HEK293T (cell line): ENCODE measurements around the gene LRP5.
"Not testable (repeated sequence)": the region's sequence is repeated elsewhere in the genome, so short reads cannot be mapped to it uniquely, and the experiment has no call there.

Source experiments
- CTCF ChIA-PET: fragments of 350-600 bp; formaldehyde crosslinking; extraction: SDS; loops from one replicate; lab custom pipeline; 2021; ENCODE audit warnings: antibody characterized with exemption, inconsistent platforms; lab: Yijun Ruan, JAX
- POLR2A ChIA-PET: fragments of 350-600 bp; formaldehyde crosslinking; extraction: SDS; loops from one replicate; lab custom pipeline; 2020; ENCODE audit warnings: antibody characterized with exemption, inconsistent platforms; lab: Yijun Ruan, JAX
- DNase-seq: peaks from one replicate; pipeline ENCODE4 v3.0.0; 2012; ENCODE audit warnings: mixed read lengths; ENCODE audit errors: extremely low spot score
- ARNT ChIP-seq: fragments of 450-650 bp; IDR thresholded peaks from 2 replicates; pipeline ENCODE4 v1.6.1; 2017; ENCODE audit warnings: mild to moderate bottlenecking
- BHLHE40 ChIP-seq: fragments of 450-650 bp; IDR thresholded peaks from 2 replicates; pipeline ENCODE4 v1.6.1; 2016; ENCODE audit warnings: mild to moderate bottlenecking, moderate library complexity, borderline replicate concordance
- CTBP1 ChIP-seq: fragments of 450-650 bp; IDR thresholded peaks from 2 replicates; pipeline ENCODE4 v1.6.1; 2016; ENCODE audit warnings: borderline replicate concordance
- ELF4 ChIP-seq: fragments of 450-650 bp; IDR thresholded peaks from 2 replicates; pipeline ENCODE4 v1.6.1; 2017; ENCODE audit warnings: antibody characterized with exemption
- FOXA1 ChIP-seq: fragments of 450-650 bp; IDR thresholded peaks from 2 replicates; pipeline ENCODE4 v1.6.1; 2016; ENCODE audit warnings: mild to moderate bottlenecking
- FOXK2 ChIP-seq: fragments of 450-650 bp; IDR thresholded peaks from 2 replicates; pipeline ENCODE4 v1.6.1; 2016; ENCODE audit warnings: mild to moderate bottlenecking
- FOXM1 ChIP-seq: fragments of 450-650 bp; IDR thresholded peaks from 2 replicates; pipeline ENCODE4 v1.6.1; 2017; ENCODE audit warnings: mild to moderate bottlenecking, borderline replicate concordance
- HDGF ChIP-seq: fragments of 450-650 bp; IDR thresholded peaks from 2 replicates; pipeline ENCODE4 v1.6.1; 2017; ENCODE audit warnings: antibody characterized with exemption, borderline replicate concordance
- L3MBTL2 ChIP-seq: fragments of 450-650 bp; conservative IDR thresholded peaks from 2 replicates; pipeline ENCODE4 v1.6.1; 2016; ENCODE audit warnings: mild to moderate bottlenecking
- LEF1 ChIP-seq: fragments of 450-650 bp; IDR thresholded peaks from 2 replicates; pipeline ENCODE4 v1.6.1; 2017; ENCODE audit warnings: mild to moderate bottlenecking, borderline replicate concordance
- NFRKB ChIP-seq: fragments of 450-650 bp; IDR thresholded peaks from 2 replicates; pipeline ENCODE4 v1.6.1; 2016; ENCODE audit warnings: mild to moderate bottlenecking, moderate library complexity
- SP1 ChIP-seq: fragments of 450-650 bp; IDR thresholded peaks from 2 replicates; pipeline ENCODE4 v1.6.1; 2017
- SUZ12 ChIP-seq: fragments of 450-650 bp; IDR thresholded peaks from 2 replicates; pipeline ENCODE4 v1.6.1; 2016; ENCODE audit warnings: mild to moderate bottlenecking
- TARDBP ChIP-seq: fragments of 450-650 bp; IDR thresholded peaks from 2 replicates; pipeline ENCODE4 v1.6.1; 2016
- ZNF384 ChIP-seq: fragments of 450-650 bp; IDR thresholded peaks from 2 replicates; pipeline ENCODE4 v1.6.1; 2016
- TF ChIP-seq, protein P1 (sequence below): fragments of 450-650 bp; IDR thresholded peaks from 2 replicates; pipeline ENCODE4 v1.6.1; 2016

The LRP5 gene

DNA sequence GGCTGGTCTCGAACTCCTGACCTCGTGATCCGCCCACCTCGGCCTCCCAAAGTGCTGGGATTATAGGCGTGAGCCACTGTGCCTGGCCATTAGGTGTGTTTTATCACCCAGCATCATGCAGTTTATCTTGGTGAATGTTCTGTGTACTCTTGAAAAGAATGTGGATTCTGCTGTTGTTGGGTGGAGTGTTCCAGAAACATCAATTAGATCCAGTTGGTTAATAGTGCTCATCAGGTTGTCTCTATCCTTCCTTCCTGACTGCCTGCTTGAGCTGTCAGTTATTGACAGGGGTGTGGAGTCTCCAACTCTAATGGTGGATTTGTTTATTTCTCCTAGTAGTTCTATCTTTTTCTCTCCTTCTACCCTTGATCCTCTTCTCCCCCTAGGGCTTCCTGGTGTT, 118.0 kb downstream of the LRP5 start:
- ChIA-PET POLR2A (no interaction called here), CTCF (no interaction called here)
- TF ChIP-seq NFRKB (no peak), ZNF384 (no peak), BHLHE40 (no peak), ARNT (no peak), TARDBP (no peak), SUZ12 (no peak), FOXA1 (no peak), SP1 (no peak), FOXM1 (no peak)
- TF ChIP-seq, protein P1, sequence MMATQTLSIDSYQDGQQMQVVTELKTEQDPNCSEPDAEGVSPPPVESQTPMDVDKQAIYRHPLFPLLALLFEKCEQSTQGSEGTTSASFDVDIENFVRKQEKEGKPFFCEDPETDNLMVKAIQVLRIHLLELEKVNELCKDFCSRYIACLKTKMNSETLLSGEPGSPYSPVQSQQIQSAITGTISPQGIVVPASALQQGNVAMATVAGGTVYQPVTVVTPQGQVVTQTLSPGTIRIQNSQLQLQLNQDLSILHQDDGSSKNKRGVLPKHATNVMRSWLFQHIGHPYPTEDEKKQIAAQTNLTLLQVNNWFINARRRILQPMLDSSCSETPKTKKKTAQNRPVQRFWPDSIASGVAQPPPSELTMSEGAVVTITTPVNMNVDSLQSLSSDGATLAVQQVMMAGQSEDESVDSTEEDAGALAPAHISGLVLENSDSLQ: no peak
- no peak for DNase-seq

DNA sequence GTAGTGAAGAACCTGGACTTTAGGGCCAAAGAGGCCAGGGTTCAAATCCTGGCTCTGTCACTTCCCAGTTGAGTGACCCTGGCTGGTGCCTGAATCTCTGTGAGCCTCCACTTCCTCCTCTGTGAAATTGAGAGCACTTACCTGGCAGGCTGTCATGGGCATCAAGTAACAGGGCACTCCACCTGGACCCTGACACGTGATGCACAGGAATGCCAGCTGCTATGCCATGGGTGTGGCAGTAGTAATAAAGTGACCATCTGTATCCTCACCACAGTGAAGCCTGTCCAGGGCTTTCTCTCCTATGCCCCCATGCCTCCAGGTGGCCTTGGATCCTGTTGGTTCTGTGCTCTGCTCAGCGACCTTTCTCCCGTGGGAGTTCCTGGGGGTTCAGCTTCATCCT, 118.4 kb downstream of the LRP5 start:
- no peak for TF ChIP-seq FOXA1
- TF ChIP-seq ZNF384: no peak
- TF ChIP-seq HDGF: no peak
- TF ChIP-seq CTBP1: no peak
- TF ChIP-seq, protein P1: no peak
- ChIA-PET CTCF (no interaction called here), POLR2A (no interaction called here)
- no peak for DNase-seq

DNA sequence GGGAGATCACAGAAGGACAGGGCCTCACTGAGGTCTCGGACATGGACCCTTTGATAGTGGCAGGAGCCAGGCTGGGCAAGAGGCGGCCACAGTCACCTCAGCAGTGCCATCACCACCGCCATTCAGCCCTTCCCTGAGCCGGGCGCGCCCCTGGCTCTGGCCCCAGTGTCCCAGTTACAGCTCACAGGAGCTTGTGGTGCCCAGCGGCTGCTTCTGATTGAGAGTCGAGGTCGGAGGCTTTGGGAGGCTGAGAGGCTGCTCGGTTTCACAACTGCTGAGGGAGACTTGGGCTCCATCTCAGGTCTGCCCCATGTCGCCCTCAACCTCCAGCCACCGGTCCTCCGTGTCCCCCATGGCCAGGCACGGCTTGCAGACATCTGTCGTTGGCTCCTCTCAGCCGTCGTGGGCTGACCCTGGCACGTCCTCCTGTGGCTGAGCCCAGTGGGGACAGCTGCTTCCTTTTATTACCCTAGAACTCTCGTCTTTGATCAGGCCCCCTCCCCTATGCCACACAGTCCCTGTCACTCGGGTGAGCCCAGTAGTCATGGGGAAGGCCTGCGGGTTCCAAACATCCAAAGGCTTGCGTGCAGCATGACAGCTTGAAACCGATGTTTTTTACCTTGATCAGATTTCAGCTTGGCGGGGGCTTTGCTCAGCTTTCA, 119.7 kb downstream of the LRP5 start:
- POLR2A ChIA-PET: no interaction called here

DNA sequence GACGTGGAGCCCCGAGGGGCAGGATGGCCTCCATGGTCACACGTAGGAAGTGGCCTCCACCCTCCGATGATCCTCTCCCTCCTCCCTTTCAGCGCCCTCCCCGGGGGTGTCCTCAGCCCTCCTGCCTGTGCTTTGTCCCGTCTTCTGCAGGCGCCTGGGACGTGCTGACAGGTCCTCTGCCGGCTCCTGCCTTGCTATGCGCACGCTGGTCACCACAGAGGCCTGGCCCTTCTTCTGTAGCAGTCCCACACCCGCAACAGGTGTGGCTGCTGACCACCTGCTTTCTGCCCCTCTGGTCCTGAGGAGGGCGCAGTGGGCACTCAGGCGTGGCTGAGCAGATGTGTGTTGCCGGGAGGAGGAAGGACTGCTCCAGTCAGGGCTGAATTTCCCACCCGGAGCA, 120.5 kb downstream of the LRP5 start:
- ChIA-PET CTCF (no interaction called here), POLR2A (no interaction called here)
- no peak for TF ChIP-seq FOXM1
- TF ChIP-seq FOXA1: no peak
- no peak for TF ChIP-seq ELF4
- TF ChIP-seq CTBP1: no peak
- no peak for TF ChIP-seq BHLHE40
- TF ChIP-seq LEF1: no peak
- no peak for TF ChIP-seq L3MBTL2
- TF ChIP-seq, protein P1: no peak
- TF ChIP-seq SP1: no peak
- TF ChIP-seq SUZ12: no peak
- DNase-seq: no peak

More for the DNA sequence above, 119.7 kb downstream of the LRP5 start:
- CTCF ChIA-PET: no interaction called here
- TF ChIP-seq FOXA1 (no peak), ZNF384 (no peak), L3MBTL2 (no peak), NFRKB (no peak), BHLHE40 (no peak), ELF4 (no peak), HDGF (no peak), TARDBP (no peak), LEF1 (no peak), SP1 (no peak)
- TF ChIP-seq, protein P1: no peak
- no peak for DNase-seq

DNA sequence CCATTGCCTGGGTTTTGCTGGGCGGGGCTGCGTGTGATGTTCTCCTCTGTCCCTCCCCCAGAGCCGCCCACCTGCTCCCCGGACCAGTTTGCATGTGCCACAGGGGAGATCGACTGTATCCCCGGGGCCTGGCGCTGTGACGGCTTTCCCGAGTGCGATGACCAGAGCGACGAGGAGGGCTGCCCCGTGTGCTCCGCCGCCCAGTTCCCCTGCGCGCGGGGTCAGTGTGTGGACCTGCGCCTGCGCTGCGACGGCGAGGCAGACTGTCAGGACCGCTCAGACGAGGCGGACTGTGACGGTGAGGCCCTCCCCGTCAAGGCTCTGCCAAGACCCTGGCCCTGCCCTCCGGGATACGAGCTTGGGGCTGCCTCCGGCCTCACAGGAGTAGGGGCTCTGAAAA, 121.2 kb downstream of the LRP5 start:
- ChIA-PET POLR2A (no interaction called here), CTCF (no interaction called here)
- no peak for TF ChIP-seq FOXM1
- no peak for TF ChIP-seq ELF4
- no peak for TF ChIP-seq HDGF
- no peak for TF ChIP-seq ARNT
- TF ChIP-seq TARDBP: no peak
- no peak for TF ChIP-seq LEF1
- TF ChIP-seq SP1: no peak
- no peak for TF ChIP-seq SUZ12
- TF ChIP-seq ZNF384: no peak
- no peak for TF ChIP-seq FOXK2
- TF ChIP-seq, protein P1: no peak
- TF ChIP-seq BHLHE40: no peak
- TF ChIP-seq NFRKB: no peak
- no peak for DNase-seq

DNA sequence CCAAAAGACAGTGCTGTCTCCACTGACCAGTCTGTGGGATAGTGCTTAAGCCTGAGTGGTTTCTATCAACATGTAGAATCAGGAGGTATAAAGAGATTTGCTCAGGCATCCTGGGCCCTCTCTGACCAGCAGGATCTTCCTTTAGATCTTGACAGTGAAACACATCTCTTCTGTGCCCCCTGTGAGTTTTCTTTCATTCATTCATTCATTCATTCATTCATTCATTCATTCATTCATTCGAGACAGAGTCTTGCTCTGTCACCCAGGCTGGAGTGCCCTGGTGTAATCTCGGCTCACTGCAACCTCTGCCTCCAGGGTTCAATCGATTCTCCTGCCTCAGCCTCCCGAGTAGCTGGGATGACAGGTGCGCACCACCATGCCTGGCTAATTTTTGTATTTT, 121.8 kb downstream of the LRP5 start:
- DNase-seq, POLR2A ChIA-PET, CTCF ChIA-PET: not testable (repeated sequence)
